Pancreas (tissue), 10 donors: Measurements from ENCODE around the gene SELL. TPM values are rescaled to one million over a fixed set of nuclear protein-coding genes. Genes with fewer than 3 reads are reported as not detected.
"Not testable (repeated sequence)": the region's sequence is repeated elsewhere in the genome, so short reads cannot be mapped to it uniquely, and the experiment has no call there.

ENCODE experiments used
- ATAC-seq, 4 donors: fragments of 200-7000 bp; cut with Tn5 transposase; one replicate each; pipeline versions ENCODE4 v1.8.0 to v1.9.1; 2020; ENCODE audit warnings: mild to moderate bottlenecking in 4 of 4, moderate library complexity in 4 of 4
- DNase-seq, 6 donors: peaks; one replicate each; pipeline ENCODE4 v3.0.0-alpha.2; 2020
- FAIRE-seq: peaks from 2 replicates; lab custom pipeline; 2012; peaks lifted over from hg19 to GRCh38; lab: Jason Lieb, UNC
- H3K27ac ChIP-seq, 4 donors: fragments of 200-600 bp; sonication (generic); 1 replicate in 3 of 4; 2 replicates in 1 of 4; pipeline versions ENCODE4 v1.5.0 to v1.8.0; 2020
- H3K27me3 ChIP-seq, 4 donors: fragments of 200-600 bp; one replicate each; pipeline ENCODE4 v1.8.0; 2021
- H3K36me3 ChIP-seq, 3 donors: fragments of 200-600 bp; sonication (generic) in 1 of 3; one replicate each; pipeline versions ENCODE4 v1.5.0 to v1.8.0; 2020 to 2021
- H3K4me1 ChIP-seq, 3 donors: fragments of 200-600 bp; one replicate each; pipeline ENCODE4 v1.8.0; 2021
- H3K4me3 ChIP-seq, 4 donors: fragments of 200-600 bp; sonication (generic) in 2 of 4; one replicate each; pipeline versions ENCODE4 v1.5.0 to v1.8.0; 2020 to 2021
- H3K9me3 ChIP-seq, 4 donors: fragments of 200-600 bp; one replicate each; pipeline ENCODE4 v1.8.0; 2021
- WGBS, 2 donors: extraction: QIAGEN DNeasy Blood & Tissue Kit; methylation state at CpG; one replicate each; pipeline ENCODE4 v1.1.7; 2013; 5-methylcytosine and 5-hydroxymethylcytosine counted together
- intact Hi-C, 3 donors: fragments of 100-400 bp; cut with DNase I; formaldehyde crosslinking; loops; one replicate each; pipeline versions ENCODE4 v1.11.1 to v1.14.2; 2022
- polyA plus RNA-seq, 2 donors: library from polyadenylated mRNA; stranded (reverse); fragments of 200-250 nt; gene quantifications; one replicate each; pipeline ENCODE4 v1.2.3, GENCODE V29; 2013
- total RNA-seq, 6 donors: library from RNA; stranded (reverse); fragmentation: NEBNext Ultra II Directional in 4 of 6; extraction: Animal tissue kit (Norgen Biotek cat#: 25700) in 4 of 6; gene quantifications; one replicate each; pipeline versions ENCODE4 v1.2.1 to v1.2.4, GENCODE V29; 2021 to 2023
- TF ChIP-seq, protein P1 (sequence below), 4 donors: fragments of 200-600 bp; sonication (generic) in 3 of 4; IDR thresholded peaks; one replicate each; pipeline versions ENCODE4 v1.5.0 to v1.8.0; 2021; ENCODE audit warnings: antibody characterized with exemption in 4 of 4
- donor health status: healthy with polysubstance abuse.
- donor health status: DM: no; HTN: no; CAD: no; lungs with moderate emphysema.
- donor health status: DM: no; HTN: no; CAD: no.
- donor health status: control.
- donor health status: control.
- donor health status: Bipolar disorder and iron deficiency.
- donor health status: DM: yes; HTN: yes; CAD: no.
- donor health status: DM: no; HTN: no; CAD: no.
- donor health status: DM: no; HTN: no; CAD: no.
- donor health status: DM: yes; HTN: yes; CAD: no.

SELL gene
- total and polyA plus RNA-seq, 8 donors, result 0.23 to 2.9 (median 0.87) TPM

DNA sequence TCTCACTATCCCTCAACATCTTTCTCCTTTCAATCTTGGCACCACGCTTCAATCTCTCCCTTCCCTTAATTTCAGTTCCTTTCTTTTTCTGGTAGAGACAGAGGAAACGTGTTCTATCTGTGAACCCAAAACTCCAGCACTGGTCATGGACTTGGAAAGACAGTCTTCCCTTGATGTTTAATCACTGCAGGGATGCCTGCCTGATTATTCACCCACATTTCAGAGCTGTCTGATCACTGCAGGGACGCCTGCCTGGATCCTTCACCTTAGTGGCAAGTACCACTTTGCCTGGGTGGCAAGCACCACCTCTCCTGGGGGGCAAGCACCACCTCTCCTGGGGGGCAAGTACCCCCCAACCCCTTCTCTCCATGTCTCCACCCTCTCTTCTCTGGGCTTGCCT, 27.8 kb downstream of the SELL start:
- WGBS, 2 donors, result 51 to 52% methylated on average over 3 of the region's 3 CpGs
- H3K4me1 ChIP-seq, result no peaks in the 10 kb centered on the region
- no peak for FAIRE-seq
- no peak for ATAC-seq
- no peak overlapping the region for H3K27ac ChIP-seq
- intact Hi-C loops, result no loop called here
- no peaks in the 10 kb centered on the region for H3K36me3 ChIP-seq
- TF ChIP-seq, protein P1, sequence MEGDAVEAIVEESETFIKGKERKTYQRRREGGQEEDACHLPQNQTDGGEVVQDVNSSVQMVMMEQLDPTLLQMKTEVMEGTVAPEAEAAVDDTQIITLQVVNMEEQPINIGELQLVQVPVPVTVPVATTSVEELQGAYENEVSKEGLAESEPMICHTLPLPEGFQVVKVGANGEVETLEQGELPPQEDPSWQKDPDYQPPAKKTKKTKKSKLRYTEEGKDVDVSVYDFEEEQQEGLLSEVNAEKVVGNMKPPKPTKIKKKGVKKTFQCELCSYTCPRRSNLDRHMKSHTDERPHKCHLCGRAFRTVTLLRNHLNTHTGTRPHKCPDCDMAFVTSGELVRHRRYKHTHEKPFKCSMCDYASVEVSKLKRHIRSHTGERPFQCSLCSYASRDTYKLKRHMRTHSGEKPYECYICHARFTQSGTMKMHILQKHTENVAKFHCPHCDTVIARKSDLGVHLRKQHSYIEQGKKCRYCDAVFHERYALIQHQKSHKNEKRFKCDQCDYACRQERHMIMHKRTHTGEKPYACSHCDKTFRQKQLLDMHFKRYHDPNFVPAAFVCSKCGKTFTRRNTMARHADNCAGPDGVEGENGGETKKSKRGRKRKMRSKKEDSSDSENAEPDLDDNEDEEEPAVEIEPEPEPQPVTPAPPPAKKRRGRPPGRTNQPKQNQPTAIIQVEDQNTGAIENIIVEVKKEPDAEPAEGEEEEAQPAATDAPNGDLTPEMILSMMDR (IDR thresholded peaks at IDR 0.05), result no peak
- no peak overlapping the region for H3K4me3 ChIP-seq
- no peaks in the 10 kb centered on the region for H3K9me3 ChIP-seq
- no peaks in the 10 kb centered on the region for H3K27me3 ChIP-seq
- DNase-seq, result no peak

GRCh38 chr1:169683168-169683567, 28.3 kb downstream of the SELL start:
- H3K4me3 ChIP-seq, H3K36me3 ChIP-seq, H3K27ac ChIP-seq, FAIRE-seq, H3K4me1 ChIP-seq, intact Hi-C loops, ATAC-seq, H3K27me3 ChIP-seq, H3K9me3 ChIP-seq, DNase-seq: not testable (repeated sequence)
- WGBS, 2 donors, result 61 to 80% methylated on average over 4 of the region's 4 CpGs

GRCh38 chr1:169682071-169682470, 29.3 kb downstream of the SELL start:
- 12 to 23% methylated on average over 2 of the region's 2 CpGs for WGBS, 2 donors
- no peak for ATAC-seq
- FAIRE-seq, result no peak
- TF ChIP-seq, protein P1 (IDR thresholded peaks at IDR 0.05), result no peak
- intact Hi-C loops, result no loop called here
- Histone ChIP-seq H3K4me3 (no peak overlapping the region), H3K9me3 (no peaks in the 10 kb centered on the region), H3K36me3 (no peaks in the 10 kb centered on the region), H3K4me1 (no peaks in the 10 kb centered on the region), H3K27me3 (no peaks in the 10 kb centered on the region), H3K27ac (no peak overlapping the region)
- DNase-seq, result no peak

GRCh38 chr1:169681140-169681539, 30.3 kb downstream of the SELL start:
- TF ChIP-seq, protein P1 (IDR thresholded peaks at IDR 0.05), result no peak
- Histone ChIP-seq H3K36me3 (no peaks in the 10 kb centered on the region), H3K27me3 (no peaks in the 10 kb centered on the region), H3K4me3 (no peak overlapping the region), H3K4me1 (no peaks in the 10 kb centered on the region), H3K9me3 (no peaks in the 10 kb centered on the region), H3K27ac (no peak overlapping the region)
- 10 to 35% methylated on average over 2 of the region's 2 CpGs for WGBS, 2 donors
- no peak for ATAC-seq
- no peak for FAIRE-seq
- intact Hi-C loops, result no loop called here
- no peak for DNase-seq

DNA sequence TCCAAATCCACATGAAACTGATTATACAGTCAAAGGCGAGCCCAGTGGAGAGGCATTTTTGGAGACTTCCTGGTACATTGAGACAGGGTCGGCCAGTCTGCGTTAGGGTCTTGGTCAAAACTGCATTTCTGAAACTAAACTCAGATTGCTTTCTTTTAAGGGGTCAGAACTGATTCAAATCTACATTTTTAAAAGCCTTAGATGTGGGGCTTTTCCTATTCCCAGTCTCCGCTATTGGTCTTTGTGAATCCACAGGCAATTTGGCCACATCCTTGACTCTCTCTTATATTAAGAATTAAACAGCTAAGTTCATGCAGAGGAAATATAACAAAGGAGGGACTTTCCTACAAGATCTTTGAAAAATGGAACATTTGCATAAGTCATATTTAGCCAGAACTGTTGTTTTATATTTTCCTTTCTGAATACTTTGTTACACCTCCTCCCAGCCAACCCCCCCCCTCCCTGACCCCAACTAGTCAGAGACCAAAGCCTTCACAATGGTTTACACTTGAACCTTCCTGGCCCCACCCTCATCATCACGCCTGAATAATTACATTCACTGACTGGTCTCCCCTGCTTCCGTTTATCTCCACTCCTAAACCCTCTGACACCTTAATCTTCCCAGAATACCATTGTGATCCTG, 30.9 kb downstream of the SELL start:
- WGBS, 2 donors, result 53 to 56% methylated on average over 6 of the region's 6 CpGs
- no peak for ATAC-seq
- DNase-seq, result no peak
- H3K4me1 ChIP-seq, result no peaks in the 10 kb centered on the region
- H3K9me3 ChIP-seq, result no peaks in the 10 kb centered on the region
- H3K27me3 ChIP-seq, result no peaks in the 10 kb centered on the region
- no peaks in the 10 kb centered on the region for H3K36me3 ChIP-seq
- TF ChIP-seq, protein P1 (IDR thresholded peaks at IDR 0.05), result no peak
- no peak for FAIRE-seq
- intact Hi-C loops, result no loop called here
- no peak overlapping the region for H3K27ac ChIP-seq
- no peak overlapping the region for H3K4me3 ChIP-seq
